Hematopoietic multipotent progenitor cell (in vitro differentiated cells): Measurements from ENCODE around the gene IL22. TPM values are rescaled to one million over a fixed set of nuclear protein-coding genes. Genes with fewer than 3 reads are reported as not detected.

ENCODE experiments used
- DNase-seq, 3 donors: peaks; one replicate each; pipeline ENCODE4 v3.0.0-alpha.2; 2011 to 2015; ENCODE audit warnings: low read depth in 2 of 3, low spot score in 2 of 3
- total RNA-seq: library from RNA; depleted of rRNA; stranded (reverse); fragments of >200 nt; gene quantifications from one replicate; pipeline ENCODE4 v1.2.3, GENCODE V29; 2012

IL22 gene
- total RNA-seq, 1 donor = not detected

DNA sequence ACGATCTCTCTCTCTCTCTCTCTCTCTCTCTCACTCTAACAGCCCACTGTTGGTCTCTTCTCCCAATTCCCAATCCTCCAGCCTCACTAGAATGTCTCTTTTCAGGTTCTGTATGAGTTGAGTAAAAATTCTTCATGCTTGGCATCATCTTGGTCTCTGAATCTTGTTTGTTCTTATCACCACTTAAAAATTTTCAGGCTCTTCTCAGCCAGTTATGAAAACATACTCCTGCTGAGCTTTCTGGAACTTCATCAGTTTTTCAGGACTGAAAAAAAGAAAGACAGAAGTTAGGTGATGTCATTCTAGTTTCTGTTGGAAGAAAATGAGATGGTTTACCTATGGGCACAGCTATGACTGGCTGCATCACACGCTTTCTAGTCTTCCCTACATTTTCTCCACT, 11.5 kb upstream of the IL22 start:
- DNase-seq = no peak

DNA sequence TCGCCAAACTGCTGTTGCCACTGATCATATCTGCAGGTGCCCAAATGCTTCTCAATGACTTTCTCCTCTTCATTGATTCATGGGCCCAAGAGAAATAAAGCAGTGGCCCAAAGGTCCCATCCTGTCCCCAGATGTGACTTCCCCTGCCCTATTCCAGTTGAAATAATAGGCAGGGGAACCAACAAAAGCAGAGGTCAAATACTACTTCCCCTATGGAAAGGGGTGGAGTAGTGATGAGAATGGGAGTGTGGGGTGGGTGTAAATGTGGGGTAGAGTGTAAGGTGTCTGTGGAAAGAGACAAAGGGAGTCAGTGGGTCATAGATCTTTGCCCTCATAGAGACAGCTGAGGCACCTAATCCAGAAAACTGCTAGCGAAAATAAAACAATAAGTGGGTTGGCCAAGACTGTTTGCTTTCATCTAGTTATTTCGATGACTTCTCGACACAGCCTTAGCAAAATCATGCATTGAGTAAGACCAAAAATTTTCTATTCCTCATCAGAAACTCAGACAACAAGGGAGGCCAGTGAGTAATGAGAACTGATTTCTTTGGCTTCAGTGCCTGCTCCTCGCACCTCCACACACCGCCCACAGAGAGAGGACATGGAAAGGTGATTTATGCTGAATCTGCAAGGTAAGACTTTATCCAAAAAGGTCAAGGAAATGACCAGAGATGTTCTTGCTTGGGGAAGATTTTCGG, 10.9 kb upstream of the IL22 start:
- no peak for DNase-seq

GRCh38 chr12:68263366-68263765, 10.0 kb upstream of the IL22 start:
- DNase-seq = no peak

GRCh38 chr12:68261896-68262295, 8.5 kb upstream of the IL22 start:
- no peak for DNase-seq

DNA sequence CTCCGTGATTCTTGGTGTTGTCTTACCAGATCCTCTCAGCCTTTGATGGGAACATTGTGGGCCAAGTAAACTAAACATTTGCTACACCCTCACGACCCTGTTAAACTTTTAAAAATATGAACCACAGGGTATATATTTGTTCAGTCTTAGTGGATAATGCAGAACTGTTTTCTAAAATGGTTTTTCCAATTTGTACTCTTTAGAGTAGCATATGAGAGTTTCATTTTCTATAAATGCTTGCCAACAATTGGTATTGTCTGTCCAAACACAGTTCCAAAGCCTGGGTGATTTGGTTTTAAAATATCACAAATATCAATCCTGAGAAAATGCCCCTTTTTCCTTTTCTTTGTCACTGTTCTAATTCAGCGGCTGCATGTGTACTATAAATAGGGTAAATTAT, 6.7 kb upstream of the IL22 start:
- no peak for DNase-seq

DNA sequence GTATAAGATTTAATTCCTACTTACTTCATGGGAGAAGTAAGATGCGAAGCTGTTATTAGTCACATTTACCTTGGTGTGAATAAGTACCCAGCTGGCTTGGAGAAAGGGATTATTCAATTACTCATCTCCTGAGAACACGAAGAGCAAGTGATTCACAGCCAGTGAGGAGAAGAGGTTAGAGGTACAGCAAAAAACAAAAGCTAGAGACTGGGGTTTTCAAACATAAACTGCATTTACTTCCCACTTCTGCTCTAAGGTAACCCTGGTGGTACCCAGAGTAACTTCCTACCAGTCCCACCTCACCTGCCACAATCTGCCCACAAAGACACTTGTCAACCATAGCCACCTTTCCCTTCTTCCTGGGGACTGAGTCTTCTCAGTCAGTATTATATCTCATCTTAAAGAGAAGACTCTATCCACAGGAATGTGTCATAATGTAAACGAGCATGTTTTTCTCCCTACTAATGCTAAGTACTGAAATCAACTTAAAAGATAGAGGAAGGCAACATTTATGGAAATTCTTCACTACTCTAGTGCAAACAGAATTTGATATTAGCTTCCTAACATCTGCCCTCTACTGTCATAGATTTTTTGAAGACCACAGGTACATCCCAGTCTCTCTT, 6.0 kb upstream of the IL22 start:
- no peak for DNase-seq

- no peak for DNase-seq
Measured at GRCh38 chr12:68252077-68252476, 1.3 kb downstream of the IL22 start.

GRCh38 chr12:68250454-68250853, 3.0 kb downstream of the IL22 start:
- DNase-seq = no peak

DNA sequence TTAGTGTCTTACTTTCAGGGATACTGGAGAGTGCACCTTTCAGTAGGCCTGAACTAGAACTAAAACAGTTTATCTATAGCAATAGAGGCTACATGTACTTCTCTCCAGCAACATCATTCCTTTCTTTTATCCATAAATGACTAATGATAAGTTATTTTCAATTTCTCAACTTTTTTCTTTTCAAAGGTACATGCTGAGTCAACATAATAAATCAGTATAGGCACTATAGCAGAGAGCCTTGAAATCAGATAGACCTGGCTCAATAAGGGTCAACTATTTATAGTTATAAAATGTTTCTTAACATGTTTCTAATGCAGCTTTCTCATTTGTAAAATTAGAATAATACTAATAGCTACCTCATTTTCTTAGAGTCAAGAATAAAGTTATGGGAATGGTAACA, 5.6 kb downstream of the IL22 start:
- no peak for DNase-seq

GRCh38 chr12:68246350-68246749, 7.1 kb downstream of the IL22 start:
- no peak for DNase-seq

DNA sequence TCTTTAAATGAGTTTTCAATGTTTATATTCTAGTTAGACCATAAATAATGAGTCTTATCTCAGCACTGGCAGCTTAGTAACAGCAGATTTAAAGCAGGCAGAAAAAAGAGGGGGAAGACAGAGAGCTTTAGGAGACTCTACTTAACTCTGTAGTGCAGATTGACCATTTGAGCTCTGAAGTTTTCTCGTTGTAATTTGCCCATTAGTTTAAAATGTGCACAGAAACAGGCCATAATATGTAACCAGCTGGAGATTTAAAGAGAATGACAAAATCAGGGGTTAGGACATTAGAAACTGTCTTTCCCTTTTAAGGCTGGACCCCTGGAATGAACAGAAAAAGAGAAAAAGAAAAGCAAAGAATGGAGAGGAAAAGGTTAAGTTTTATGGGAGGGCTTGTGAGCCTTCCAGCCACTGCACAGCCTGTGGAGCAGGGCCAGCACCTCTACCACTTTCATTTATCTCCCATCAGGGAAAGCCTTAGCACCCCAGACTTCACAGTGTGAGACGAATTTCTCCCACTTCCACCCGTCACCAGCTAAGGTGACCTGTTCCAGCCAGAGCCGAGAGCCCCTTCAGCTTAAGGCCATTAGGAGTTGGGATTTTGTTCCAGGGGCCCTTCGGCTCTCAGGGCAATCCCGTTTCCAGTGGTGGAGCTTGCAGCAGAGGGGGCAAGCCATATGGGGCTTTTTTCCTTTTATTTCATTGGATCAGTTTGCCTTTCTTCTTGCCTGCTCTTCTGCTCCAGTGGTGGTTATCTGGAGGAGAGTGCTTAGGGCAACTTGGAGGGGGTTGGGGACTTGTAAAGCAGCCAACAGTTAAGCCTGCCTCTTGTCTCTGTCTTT, 8.0 kb downstream of the IL22 start:
- DNase-seq = no peak

GRCh38 chr12:68242777-68243176, 10.6 kb downstream of the IL22 start:
- DNase-seq = no peak

DNA sequence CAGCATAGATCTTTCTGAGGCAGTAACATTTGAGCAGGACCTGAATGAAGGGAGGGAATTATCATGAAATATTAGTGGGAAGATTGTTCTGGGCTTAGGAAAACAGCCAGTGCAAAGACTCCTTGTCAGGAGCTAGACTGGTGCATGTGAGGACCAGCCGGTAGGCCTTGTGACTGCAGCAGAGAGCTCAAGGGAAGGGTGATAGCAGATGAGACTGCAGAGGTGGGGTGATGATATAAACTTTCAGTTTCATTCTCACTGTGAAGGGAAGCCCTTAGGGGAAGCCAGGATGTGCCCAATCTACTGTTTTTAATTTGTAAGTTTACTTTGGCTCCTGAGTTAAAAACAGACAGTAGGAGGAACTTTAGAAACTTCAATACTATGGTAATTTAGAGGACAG, 12.4 kb downstream of the IL22 start:
- DNase-seq = peak in 1 of 3 donors; percentile 46

DNA sequence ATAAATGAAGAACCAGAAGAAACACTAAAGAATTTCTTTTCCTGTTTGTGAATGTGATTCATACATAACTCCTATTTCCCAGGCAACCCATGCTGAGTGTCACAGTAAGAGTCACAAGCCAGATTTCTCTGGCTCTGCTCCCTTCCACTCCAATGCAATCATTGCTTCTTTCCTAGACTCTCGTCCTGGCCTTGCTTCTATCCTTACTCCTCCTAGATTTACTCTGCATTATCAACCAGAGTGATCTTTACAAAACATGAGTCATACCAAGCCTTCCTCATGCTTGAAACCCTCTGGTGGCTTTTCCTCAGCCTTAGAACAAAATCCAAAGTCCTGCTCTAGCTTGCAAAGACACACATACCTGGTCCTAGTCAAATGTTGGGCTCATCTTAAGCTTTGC, 13.3 kb downstream of the IL22 start:
- DNase-seq = no peak

GRCh38 chr12:68239309-68239982, 14.0 kb downstream of the IL22 start:
- DNase-seq = no peak

GRCh38 chr12:68237619-68238018, 15.8 kb downstream of the IL22 start:
- DNase-seq = no peak

DNA sequence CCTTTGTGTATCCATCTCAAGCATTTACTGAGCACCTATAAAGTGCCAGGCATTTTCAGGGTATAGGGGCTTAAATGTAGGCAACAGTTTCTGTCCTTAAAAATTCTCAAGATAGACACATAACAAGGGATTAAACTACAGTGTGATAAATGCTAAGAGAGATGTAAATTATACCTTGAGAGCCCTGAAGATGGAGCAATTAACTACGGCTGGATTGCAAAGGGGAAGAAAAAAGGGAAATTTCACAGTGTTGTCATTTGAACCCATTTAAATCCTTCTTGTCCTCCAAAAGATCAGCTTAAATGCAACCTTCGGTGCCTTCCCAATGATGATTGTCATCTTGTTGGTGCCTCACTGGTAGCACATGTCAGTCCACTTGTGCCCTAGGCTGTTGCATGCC, 16.3 kb downstream of the IL22 start:
- peak in 1 of 3 donors; percentile 39 for DNase-seq

GRCh38 chr12:68236421-68237059, 16.9 kb downstream of the IL22 start:
- DNase-seq = peak in 2 of 3 donors; percentile 53 to 74

- DNase-seq = no peak
Measured at GRCh38 chr12:68235576-68235975, 17.8 kb downstream of the IL22 start.

- peak in 1 of 3 donors; percentile 16 for DNase-seq
Measured at GRCh38 chr12:68234140-68234539, 19.3 kb downstream of the IL22 start.

GRCh38 chr12:68233498-68233897, 19.9 kb downstream of the IL22 start:
- DNase-seq = no peak
